Liver (tissue), 9 donors: ENCODE measurements around the gene WNT11. TPM values are rescaled to one million over a fixed set of nuclear protein-coding genes. Genes with fewer than 3 reads are reported as not detected.

Experiments
- DNase-seq: peaks from one replicate; pipeline ENCODE4 v3.0.0-alpha.2; 2017; ENCODE audit warnings: low spot score
- H3K27ac ChIP-seq, 2 donors: one replicate each; pipeline ENCODE4 v1.7.0; 2013; ENCODE audit warnings: inconsistent platforms in 2 of 2, low read length in 2 of 2, control low read depth in 1 of 2, low read depth in 1 of 2, mild to moderate bottlenecking in 1 of 2
- H3K27me3 ChIP-seq, 4 donors: one replicate each; pipeline versions ENCODE4 v1.6.1 to v1.7.0; 2013; ENCODE audit warnings: low read length in 3 of 4, inconsistent platforms in 1 of 4, mild to moderate bottlenecking in 1 of 4, moderate library complexity in 1 of 4; ENCODE audit not compliant: control insufficient read depth in 4 of 4, insufficient read depth in 4 of 4
- H3K36me3 ChIP-seq, 4 donors: one replicate each; pipeline versions ENCODE4 v1.6.1 to v1.7.0; 2013; ENCODE audit warnings: low read length in 3 of 4, mild to moderate bottlenecking in 3 of 4, low read depth in 1 of 4, moderate library complexity in 1 of 4; ENCODE audit not compliant: control insufficient read depth in 4 of 4, insufficient read depth in 3 of 4
- H3K4me1 ChIP-seq, 4 donors: one replicate each; pipeline versions ENCODE4 v1.6.1 to v1.7.0; 2013; ENCODE audit warnings: low read length in 3 of 4, mild to moderate bottlenecking in 3 of 4, moderate library complexity in 1 of 4; ENCODE audit not compliant: control insufficient read depth in 4 of 4, insufficient read depth in 4 of 4
- H3K4me3 ChIP-seq, 3 donors: one replicate each; pipeline versions ENCODE4 v1.6.1 to v1.7.0; 2013; ENCODE audit warnings: low read length in 3 of 3, control low read depth in 1 of 3, low read depth in 1 of 3, mild to moderate bottlenecking in 1 of 3
- H3K9ac ChIP-seq, 2 donors: one replicate each; pipeline ENCODE4 v1.7.0; 2013; ENCODE audit warnings: low read length in 2 of 2, mild to moderate bottlenecking in 2 of 2, moderate library complexity in 2 of 2, control low read depth in 1 of 2, low read depth in 1 of 2
- H3K9me3 ChIP-seq, 4 donors: one replicate each; pipeline versions ENCODE4 v1.6.1 to v1.7.0; 2013; ENCODE audit warnings: low read length in 3 of 4; ENCODE audit not compliant: control insufficient read depth in 4 of 4
- CTCF ChIP-seq: fragments of 150-350 bp; IDR thresholded peaks from 2 replicates; pipeline ENCODE4 v1.5.1; 2017; ENCODE audit warnings: improper control_type of control experiment, low read depth, low read length; ENCODE audit not compliant: missing input control
- EGR1 ChIP-seq, 2 donors: IDR thresholded peaks; 2 replicates each; pipeline ENCODE4 v1.6.1; 2016 to 2018; ENCODE audit warnings: antibody characterized with exemption in 2 of 2, low read depth in 2 of 2
- FOXA2 ChIP-seq: IDR thresholded peaks from 2 replicates; pipeline ENCODE4 v1.6.1; 2016; ENCODE audit warnings: antibody characterized with exemption
- HNF4A ChIP-seq, 2 donors: conservative IDR thresholded peaks; 2 replicates each; pipeline ENCODE4 v1.6.1; 2016; ENCODE audit warnings: antibody characterized with exemption in 2 of 2, mild to moderate bottlenecking in 2 of 2
- NR2F2 ChIP-seq: IDR thresholded peaks from 2 replicates; pipeline ENCODE4 v1.6.1; 2016; ENCODE audit warnings: antibody characterized with exemption
- RAD21 ChIP-seq, 2 donors: IDR thresholded peaks; 2 replicates each; pipeline ENCODE4 v1.6.1; 2016; ENCODE audit warnings: antibody characterized with exemption in 2 of 2, mild to moderate bottlenecking in 2 of 2
- RXRA ChIP-seq, 2 donors: IDR thresholded peaks; 2 replicates each; pipeline ENCODE4 v1.6.1; 2017 to 2018; ENCODE audit warnings: antibody characterized with exemption in 2 of 2, mild to moderate bottlenecking in 1 of 2
- SP1 ChIP-seq: IDR thresholded peaks from 2 replicates; pipeline ENCODE4 v1.6.1; 2018; ENCODE audit warnings: antibody characterized with exemption, mild to moderate bottlenecking
- WGBS: extraction: QIAGEN DNeasy Blood & Tissue Kit; methylation state at CpG from one replicate; pipeline ENCODE4 v1.1.7; 2013; 5-methylcytosine and 5-hydroxymethylcytosine counted together
- polyA plus RNA-seq, 2 donors: library from polyadenylated mRNA; stranded (reverse) in 1 of 2; unstranded in 1 of 2; fragments of 200-250 nt in 1 of 2; fragments of >200 nt in 1 of 2; fragmentation: Nextera tagmentation in 1 of 2; extraction: Ambion mirVana in 1 of 2; gene quantifications; one replicate each; pipeline versions ENCODE4 v1.2.1 to v1.2.3, GENCODE V29; 2013 to 2015
- total RNA-seq, 2 donors: library from RNA; depleted of rRNA; stranded (reverse); fragments of >200 nt; gene quantifications; one replicate each; pipeline ENCODE4 v1.2.3, GENCODE V29; 2014
- donor health status: healthy.
- donor health status: healthy.
- donor health status: healthy.
- donor health status: healthy.
- donor health status: healthy.

WNT11 gene
- total and polyA plus RNA-seq, 4 donors, result 1.1 to 4.8 (median 2.5) TPM

DNA sequence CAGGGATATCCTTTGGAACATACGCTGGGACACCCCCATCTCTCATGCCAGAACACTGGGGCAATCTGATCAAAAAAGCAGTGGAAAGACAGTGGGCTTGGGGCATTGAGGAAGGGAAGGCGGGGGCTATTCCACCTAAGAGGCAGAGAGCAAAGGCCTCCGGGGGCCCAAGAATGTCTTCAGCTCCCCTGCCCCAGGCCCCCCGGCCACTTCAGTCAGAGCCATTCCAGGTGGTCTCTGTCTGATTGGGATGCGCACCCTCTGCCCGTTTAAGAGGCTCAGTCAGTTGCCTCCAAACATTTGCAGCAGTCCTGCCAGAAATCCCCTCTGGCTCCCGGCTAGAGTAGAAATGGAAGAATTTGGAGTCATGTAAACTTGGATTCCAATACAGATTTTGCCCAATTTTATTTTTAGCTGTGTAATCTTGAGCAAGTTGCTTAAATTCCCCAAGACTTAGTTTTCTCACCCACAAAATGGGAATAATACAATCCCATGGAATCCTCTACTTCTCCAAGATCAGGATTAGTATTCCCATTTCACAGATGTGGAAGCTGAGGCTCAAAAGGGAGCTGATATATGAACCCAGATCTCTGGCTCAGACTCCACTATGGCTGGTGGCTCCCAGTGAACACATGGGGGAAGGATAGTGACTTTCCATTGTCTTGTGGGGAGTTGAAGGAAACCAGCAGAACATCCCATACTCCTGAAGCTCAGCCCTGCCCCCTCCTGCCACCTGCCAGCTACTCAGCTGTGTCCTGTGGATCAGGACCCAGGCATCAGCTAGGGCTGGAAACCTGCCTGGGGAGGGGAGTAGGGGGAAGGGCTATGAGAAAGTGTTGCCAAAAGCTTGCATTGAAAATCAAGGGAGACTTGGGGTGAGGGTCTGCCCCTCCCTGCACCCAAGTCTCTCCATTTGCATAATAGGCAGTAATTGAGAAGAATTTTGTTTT lies 6.1 kb upstream of the WNT11 start:
- TF ChIP-seq CTCF (no peak), FOXA2 (no peak), SP1 (no peak)
- no peak for DNase-seq
- Histone ChIP-seq H3K9ac (no peak overlapping the region), H3K9me3 (no peaks in the 10 kb centered on the region), H3K27me3 (no peaks in the 10 kb centered on the region), H3K27ac (no peak overlapping the region), H3K4me3 (no peak overlapping the region), H3K4me1 (peaks cover 10 to 31% (median 18%) of the 10 kb centered on the region in 4 donors), H3K36me3 (no peaks in the 10 kb centered on the region)
- 90% methylated on average over 7 of the region's 7 CpGs for WGBS

GRCh38 chr11:76210931-76211851 lies 4.9 kb upstream of the WNT11 start:
- WGBS, result 43% methylated on average over 35 of the region's 35 CpGs
- no peak for TF ChIP-seq RAD21 (IDR thresholded peaks at IDR 0.05)
- no peak for TF ChIP-seq NR2F2
- no peak for TF ChIP-seq HNF4A (conservative IDR thresholded peaks at IDR 0.05)
- no peak for TF ChIP-seq SP1
- no peak for TF ChIP-seq RXRA (IDR thresholded peaks at IDR 0.05)
- peaks cover 10 to 41% (median 22%) of the 10 kb centered on the region in 4 donors for H3K4me1 ChIP-seq
- no peaks in the 10 kb centered on the region for H3K9me3 ChIP-seq
- H3K36me3 ChIP-seq, result no peaks in the 10 kb centered on the region
- H3K9ac ChIP-seq, result no peak overlapping the region
- no peak for DNase-seq
- no peak overlapping the region for H3K27ac ChIP-seq
- H3K27me3 ChIP-seq, result no peaks in the 10 kb centered on the region
- H3K4me3 ChIP-seq, result peak overlapping the region in 1 of 3 donors; percentile 62

- TF ChIP-seq RXRA (IDR thresholded peaks at IDR 0.05), result no peak
- peak; percentile 48 to 80 for TF ChIP-seq EGR1 (IDR thresholded peaks at IDR 0.05; ENCODE audit: low read depth in 2 of 2)
- H3K9me3 ChIP-seq, result no peaks in the 10 kb centered on the region
- under 1% methylated on average over 111 of the region's 111 CpGs for WGBS
- no peak for DNase-seq
- no peak overlapping the region for H3K9ac ChIP-seq
- peaks cover 10 to 50% (median 22%) of the 10 kb centered on the region in 4 donors for H3K4me1 ChIP-seq
- peak overlapping the region; percentile 62 to 69 for H3K27ac ChIP-seq
- peak overlapping the region; percentile 53 to 64 (median 62) for H3K4me3 ChIP-seq
- no peaks in the 10 kb centered on the region for H3K27me3 ChIP-seq
- no peaks in the 10 kb centered on the region for H3K36me3 ChIP-seq
These were observed 4.0 kb upstream of the WNT11 start for GRCh38 chr11:76209973-76210930.
